ENCODE results near the gene USP32.

DNA sequence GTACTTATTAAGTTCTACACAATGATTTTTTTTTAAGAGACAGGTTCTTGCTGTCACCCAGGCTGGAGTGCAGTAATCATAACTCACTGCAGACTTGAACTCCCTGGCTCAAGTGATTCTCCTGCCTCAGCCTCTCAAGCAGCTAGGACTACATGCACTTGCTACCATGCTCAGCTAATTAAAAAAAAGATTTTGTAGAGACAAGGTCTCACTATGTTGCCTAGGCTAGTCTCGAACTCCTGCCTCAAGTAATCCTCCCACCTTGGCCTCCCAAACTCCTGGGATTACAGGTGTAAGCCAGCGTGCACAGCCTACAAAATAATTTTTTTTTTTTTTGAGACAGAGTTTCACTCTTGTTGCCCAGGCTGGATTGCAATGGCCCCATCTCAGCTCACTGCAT is 22.2 kb downstream of the USP32 start:
- no peak for TF ChIP-seq CTCF (IDR thresholded peaks at IDR 0.05)
- TF ChIP-seq POLR2A (IDR thresholded peaks at IDR 0.05), result no peak

Measured in right lobe of liver (tissue), 4 donors.